Common myeloid progenitor, CD34-positive (primary cell): ENCODE measurements around the gene SLC25A10.

ENCODE experiments used
- CTCF ChIA-PET: fragments of 350-600 bp; sonication (Branson Sonifier 250); formaldehyde crosslinking; loops from one replicate; lab custom pipeline; 2021; ENCODE audit warnings: antibody characterized with exemption; lab: Charles Lee
- POLR2A ChIA-PET: fragments of 350-600 bp; sonication (Branson Sonifier 250); formaldehyde crosslinking; loops from one replicate; lab custom pipeline; 2021; ENCODE audit warnings: antibody characterized with exemption; lab: Charles Lee
- DNase-seq, 3 donors: peaks; one replicate each; pipeline versions ENCODE4 v3.0.0 to v3.0.0-alpha.2; 2013
- H3K27ac ChIP-seq, 2 experiments: 1 replicate in 1 of 2; 2 replicates in 1 of 2; pipeline ENCODE4 v1.7.0; 2013; ENCODE audit warnings: inconsistent platforms in 2 of 2, low read length in 2 of 2, mild to moderate bottlenecking in 2 of 2, low read depth in 1 of 2, moderate library complexity in 1 of 2; ENCODE audit not compliant: severe bottlenecking in 2 of 2, insufficient read depth in 1 of 2, poor library complexity in 1 of 2
- H3K27me3 ChIP-seq, 5 experiments: replicated peaks in 2 of 5; 1 replicate in 3 of 5; 2 replicates in 2 of 5; pipeline versions ENCODE4 v1.6.1 to v1.7.0; 2013; ENCODE audit warnings: low read length in 4 of 5, mild to moderate bottlenecking in 2 of 5, moderate library complexity in 2 of 5, inconsistent platforms in 1 of 5; ENCODE audit not compliant: insufficient read depth in 5 of 5, control insufficient read depth in 4 of 5
- H3K36me3 ChIP-seq, 4 experiments: 1 replicate in 2 of 4; 2 replicates in 2 of 4; pipeline versions ENCODE4 v1.6.1 to v1.7.0; 2013; ENCODE audit warnings: low read length in 3 of 4, control low read depth in 1 of 4, mild to moderate bottlenecking in 1 of 4; ENCODE audit not compliant: control insufficient read depth in 4 of 4, insufficient read depth in 4 of 4
- H3K4me1 ChIP-seq, 4 experiments: 1 replicate in 3 of 4; 2 replicates in 1 of 4; pipeline versions ENCODE4 v1.6.1 to v1.7.1; 2013; ENCODE audit warnings: low read length in 3 of 4, mild to moderate bottlenecking in 3 of 4, control low read depth in 1 of 4, inconsistent platforms in 1 of 4, moderate library complexity in 1 of 4; ENCODE audit not compliant: control insufficient read depth in 4 of 4, insufficient read depth in 4 of 4; ENCODE audit errors: control extremely low read depth in 1 of 4
- H3K4me3 ChIP-seq, 7 experiments: 1 replicate in 4 of 7; 2 replicates in 3 of 7; pipeline versions ENCODE4 v1.5.1 to v1.7.0; 2013; ENCODE audit warnings: mild to moderate bottlenecking in 7 of 7, low read length in 6 of 7, moderate library complexity in 6 of 7, inconsistent platforms in 2 of 7, low read depth in 2 of 7, control low read depth in 1 of 7; ENCODE audit not compliant: insufficient read depth in 4 of 7, control insufficient read depth in 1 of 7; ENCODE audit errors: extremely low read depth in 1 of 7
- H3K9me3 ChIP-seq, 5 experiments: 1 replicate in 4 of 5; 2 replicates in 1 of 5; pipeline versions ENCODE4 v1.6.1 to v1.7.1; 2013; ENCODE audit warnings: low read length in 4 of 5, mild to moderate bottlenecking in 2 of 5, inconsistent platforms in 1 of 5, low read depth in 1 of 5, moderate library complexity in 1 of 5; ENCODE audit not compliant: control insufficient read depth in 4 of 5, insufficient read depth in 2 of 5; ENCODE audit errors: control extremely low read depth in 1 of 5
- WGBS: methylation state at CpG from one replicate; pipeline ENCODE4 v1.1.5; 2013; ENCODE audit not compliant: insufficient coverage; 5-methylcytosine and 5-hydroxymethylcytosine counted together

Gene SLC25A10

DNA sequence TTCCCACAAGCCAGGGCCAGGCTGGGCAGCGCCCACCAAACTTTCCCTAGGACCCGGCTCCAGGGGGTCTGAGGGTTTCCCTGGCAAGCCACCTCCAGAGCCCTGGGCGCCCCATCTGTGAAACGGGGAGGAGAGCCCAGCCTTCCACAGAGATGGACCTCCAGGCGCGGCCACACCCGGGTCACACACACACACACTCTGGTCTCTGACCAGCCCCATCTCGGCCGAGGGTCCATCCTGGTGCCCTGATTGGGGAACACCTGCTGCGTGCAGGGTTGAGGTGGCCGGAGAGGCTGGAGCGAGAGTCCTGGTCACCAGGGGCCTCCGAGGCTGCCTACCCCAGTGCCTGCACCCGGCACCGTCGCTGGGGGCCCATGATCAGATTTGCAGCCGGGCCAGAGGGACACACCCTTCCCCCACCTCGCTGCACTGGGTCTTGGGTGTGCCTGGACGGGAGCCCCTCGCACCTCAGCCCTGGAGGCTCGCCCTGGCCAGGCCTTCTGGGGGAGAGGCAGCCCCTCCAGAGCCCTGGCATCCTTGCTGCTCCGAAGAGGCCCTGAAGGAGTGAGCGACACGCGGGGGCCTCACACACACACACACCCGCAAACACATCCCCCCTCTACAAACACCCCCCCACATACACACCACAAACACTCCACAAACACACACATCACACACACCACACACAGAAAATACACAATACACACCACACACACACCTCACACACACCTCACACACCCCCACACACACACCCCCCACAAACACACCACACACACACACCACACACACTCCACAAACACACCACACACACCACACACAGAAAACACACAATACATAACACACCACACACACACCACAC lies 29.7 kb downstream of the SLC25A10 start:
- CTCF ChIA-PET = no interaction called here
- peak; percentile 28 to 78 (median 50) for DNase-seq
- H3K36me3 ChIP-seq = no peaks in the 10 kb centered on the region
- H3K4me3 ChIP-seq = no peak overlapping the region
- no peak overlapping the region for H3K27ac ChIP-seq
- WGBS = 79% methylated on average over 15 of the region's 26 CpGs
- POLR2A ChIA-PET = no interaction called here
- H3K9me3 ChIP-seq = no peaks in the 10 kb centered on the region
- H3K27me3 ChIP-seq = peaks cover 0 to 18% (median 2%) of the 10 kb centered on the region in 5 experiments
- H3K4me1 ChIP-seq = peaks cover 0 to 9% (median 4%) of the 10 kb centered on the region in 4 experiments
